Activated T-cell treated with anti-CD3 and anti-CD28 coated beads, Interleukin-2, amount 50 U/mL, for 24 hours (primary cell): ENCODE results near the gene PIGC.
A peak's percentile ranks its signal among the peaks of the same experiment; 100 is the strongest.

Experiments
- DNase-seq: peaks from one replicate; pipeline ENCODE4 v3.0.0-alpha.2; 2020
- H3K27ac Mint-ChIP-seq: 2 replicates; pipeline ENCODE4 v1.8.0; 2020; ENCODE audit warnings: mild to moderate bottlenecking, mixed read lengths
- H3K27me3 Mint-ChIP-seq: 2 replicates; pipeline ENCODE4 v1.8.0; 2020; ENCODE audit warnings: mixed read lengths
- H3K36me3 Mint-ChIP-seq: 2 replicates; pipeline ENCODE4 v1.8.0; 2020; ENCODE audit warnings: low read depth, mixed read lengths
- H3K4me1 Mint-ChIP-seq: 2 replicates; pipeline ENCODE4 v1.8.0; 2020; ENCODE audit warnings: low read depth, mixed read lengths
- H3K4me3 Mint-ChIP-seq: 2 replicates; pipeline ENCODE4 v1.8.0; 2020; ENCODE audit warnings: mild to moderate bottlenecking, moderate library complexity, mixed read lengths
- H3K9me3 Mint-ChIP-seq: 2 replicates; pipeline ENCODE4 v1.8.0; 2020; ENCODE audit warnings: mixed read lengths

Gene PIGC

GRCh38 chr1:172443666-172444453, at the start of gene PIGC:
PIGC (minus strand) TSS chr1:172444069; CDS start chr1:172442622, 1,447 bp downstream.
- H3K9me3 Mint-ChIP-seq: no peaks in the 10 kb centered on the region
- peaks cover 38% of the 10 kb centered on the region for H3K36me3 Mint-ChIP-seq
- H3K4me1 Mint-ChIP-seq: peaks cover 36% of the 10 kb centered on the region
- no peaks in the 10 kb centered on the region for H3K27me3 Mint-ChIP-seq
- DNase-seq: peak; percentile 93
- peak within 1 kb of the TSS; percentile 94 for H3K27ac Mint-ChIP-seq
- peak within 1 kb of the TSS; percentile 89 for H3K4me3 Mint-ChIP-seq

GRCh38 chr1:172492421-172492820, 48.6 kb upstream of the PIGC start:
- H3K27me3 Mint-ChIP-seq: peaks cover 13% of the 10 kb centered on the region
- DNase-seq: no peak
- no peaks in the 10 kb centered on the region for H3K9me3 Mint-ChIP-seq
- peaks cover 6% of the 10 kb centered on the region for H3K4me1 Mint-ChIP-seq
- no peak overlapping the region for H3K4me3 Mint-ChIP-seq
- H3K36me3 Mint-ChIP-seq: no peaks in the 10 kb centered on the region
- no peak overlapping the region for H3K27ac Mint-ChIP-seq

GRCh38 chr1:172489847-172490246, 46.0 kb upstream of the PIGC start:
- H3K4me3 Mint-ChIP-seq: no peak overlapping the region
- DNase-seq: no peak
- H3K27ac Mint-ChIP-seq: no peak overlapping the region
- no peaks in the 10 kb centered on the region for H3K36me3 Mint-ChIP-seq
- peaks cover 6% of the 10 kb centered on the region for H3K4me1 Mint-ChIP-seq
- no peaks in the 10 kb centered on the region for H3K9me3 Mint-ChIP-seq
- H3K27me3 Mint-ChIP-seq: peaks cover 13% of the 10 kb centered on the region

- DNase-seq: no peak
- Mint-ChIP-seq H3K4me1 (peaks cover 8% of the 10 kb centered on the region), H3K4me3 (no peak overlapping the region), H3K27me3 (peaks cover 13% of the 10 kb centered on the region), H3K27ac (no peak overlapping the region), H3K9me3 (no peaks in the 10 kb centered on the region), H3K36me3 (no peaks in the 10 kb centered on the region)
Observed at GRCh38 chr1:172488393-172488792, 44.5 kb upstream of the PIGC start.

- H3K4me1 Mint-ChIP-seq: peaks cover 8% of the 10 kb centered on the region
- H3K27me3 Mint-ChIP-seq: peaks cover 13% of the 10 kb centered on the region
- H3K4me3 Mint-ChIP-seq: no peak overlapping the region
- no peaks in the 10 kb centered on the region for H3K36me3 Mint-ChIP-seq
- H3K27ac Mint-ChIP-seq: no peak overlapping the region
- H3K9me3 Mint-ChIP-seq: no peaks in the 10 kb centered on the region
- DNase-seq: no peak
Observed at GRCh38 chr1:172487550-172487949, 43.7 kb upstream of the PIGC start.

- Mint-ChIP-seq H3K4me1 (peaks cover 8% of the 10 kb centered on the region), H3K27me3 (peaks cover 13% of the 10 kb centered on the region), H3K27ac (no peak overlapping the region), H3K36me3 (no peaks in the 10 kb centered on the region), H3K9me3 (no peaks in the 10 kb centered on the region), H3K4me3 (no peak overlapping the region)
- DNase-seq: no peak
Observed at GRCh38 chr1:172486805-172487454, 43.1 kb upstream of the PIGC start.

GRCh38 chr1:172485626-172486025, 41.8 kb upstream of the PIGC start:
- H3K36me3 Mint-ChIP-seq: no peaks in the 10 kb centered on the region
- no peak for DNase-seq
- no peaks in the 10 kb centered on the region for H3K9me3 Mint-ChIP-seq
- H3K27ac Mint-ChIP-seq: no peak overlapping the region
- peaks cover 8% of the 10 kb centered on the region for H3K4me1 Mint-ChIP-seq
- no peak overlapping the region for H3K4me3 Mint-ChIP-seq
- peaks cover 10% of the 10 kb centered on the region for H3K27me3 Mint-ChIP-seq

GRCh38 chr1:172484252-172484651, 40.4 kb upstream of the PIGC start:
- Mint-ChIP-seq H3K27me3 (peaks cover 7% of the 10 kb centered on the region), H3K36me3 (no peaks in the 10 kb centered on the region), H3K4me1 (peaks cover 10% of the 10 kb centered on the region), H3K9me3 (no peaks in the 10 kb centered on the region), H3K27ac (no peak overlapping the region), H3K4me3 (no peak overlapping the region)
- no peak for DNase-seq

GRCh38 chr1:172483448-172483847, 39.6 kb upstream of the PIGC start:
- no peak overlapping the region for H3K27ac Mint-ChIP-seq
- H3K36me3 Mint-ChIP-seq: no peaks in the 10 kb centered on the region
- peaks cover 10% of the 10 kb centered on the region for H3K4me1 Mint-ChIP-seq
- no peak for DNase-seq
- no peak overlapping the region for H3K4me3 Mint-ChIP-seq
- H3K9me3 Mint-ChIP-seq: no peaks in the 10 kb centered on the region
- H3K27me3 Mint-ChIP-seq: peaks cover 3% of the 10 kb centered on the region

GRCh38 chr1:172482044-172482443, 38.2 kb upstream of the PIGC start:
- Mint-ChIP-seq H3K36me3 (no peaks in the 10 kb centered on the region), H3K27ac (no peak overlapping the region), H3K4me3 (no peak overlapping the region), H3K9me3 (no peaks in the 10 kb centered on the region), H3K4me1 (peaks cover 4% of the 10 kb centered on the region), H3K27me3 (peaks cover 3% of the 10 kb centered on the region)
- no peak for DNase-seq

- Mint-ChIP-seq H3K4me1 (peaks cover 4% of the 10 kb centered on the region), H3K4me3 (no peak overlapping the region), H3K9me3 (no peaks in the 10 kb centered on the region), H3K27me3 (peaks cover 3% of the 10 kb centered on the region), H3K27ac (no peak overlapping the region), H3K36me3 (no peaks in the 10 kb centered on the region)
- no peak for DNase-seq
Observed at GRCh38 chr1:172480431-172480830, 36.6 kb upstream of the PIGC start.

GRCh38 chr1:172478485-172478884, 34.6 kb upstream of the PIGC start:
- Mint-ChIP-seq H3K4me1 (peaks cover 5% of the 10 kb centered on the region), H3K9me3 (no peaks in the 10 kb centered on the region), H3K4me3 (no peak overlapping the region), H3K27ac (no peak overlapping the region), H3K36me3 (no peaks in the 10 kb centered on the region), H3K27me3 (peaks cover 3% of the 10 kb centered on the region)
- DNase-seq: no peak

- H3K36me3 Mint-ChIP-seq: no peaks in the 10 kb centered on the region
- no peaks in the 10 kb centered on the region for H3K9me3 Mint-ChIP-seq
- no peak overlapping the region for H3K4me3 Mint-ChIP-seq
- H3K27me3 Mint-ChIP-seq: peaks cover 3% of the 10 kb centered on the region
- no peak for DNase-seq
- no peak overlapping the region for H3K27ac Mint-ChIP-seq
- peaks cover 5% of the 10 kb centered on the region for H3K4me1 Mint-ChIP-seq
Observed at GRCh38 chr1:172477741-172478140, 33.9 kb upstream of the PIGC start.

GRCh38 chr1:172477216-172477615, 33.3 kb upstream of the PIGC start:
- Mint-ChIP-seq H3K27me3 (peaks cover 3% of the 10 kb centered on the region), H3K4me3 (no peak overlapping the region), H3K9me3 (no peaks in the 10 kb centered on the region), H3K36me3 (no peaks in the 10 kb centered on the region), H3K4me1 (peaks cover 5% of the 10 kb centered on the region), H3K27ac (no peak overlapping the region)
- no peak for DNase-seq

- Mint-ChIP-seq H3K27ac (no peak overlapping the region), H3K4me1 (peaks cover 5% of the 10 kb centered on the region), H3K4me3 (no peak overlapping the region), H3K9me3 (no peaks in the 10 kb centered on the region), H3K27me3 (peaks cover 3% of the 10 kb centered on the region), H3K36me3 (no peaks in the 10 kb centered on the region)
- DNase-seq: no peak
Observed at GRCh38 chr1:172476218-172476811, 32.4 kb upstream of the PIGC start.
